DND-41 (cell line): ENCODE data around the gene USP34.

Experiments used
- ATAC-seq: fragments of 200-7000 bp; cut with Tn5 transposase; 3 replicates; pipeline ENCODE4 v1.9.1; 2021; ENCODE audit warnings: low read depth; ENCODE audit not compliant: insufficient read depth
- DNase-seq: peaks from one replicate; pipeline ENCODE4 v3.0.0-alpha.2; 2020
- H2AFZ ChIP-seq: 2 replicates; pipeline ENCODE4 v1.6.0; 2012; ENCODE audit warnings: low read depth, low read length
- H3K27ac ChIP-seq: 2 replicates; pipeline ENCODE4 v1.5.1; 2012; ENCODE audit warnings: low read length, inconsistent platforms
- H3K27me3 ChIP-seq: fragments of 200-600 bp; sonication (generic); 2 replicates; pipeline ENCODE4 v1.6.0; 2012; ENCODE audit warnings: low read length, mild to moderate bottlenecking, inconsistent platforms; ENCODE audit not compliant: insufficient read depth, poor library complexity
- H3K36me3 ChIP-seq: 2 replicates; pipeline ENCODE4 v1.5.1; 2012; ENCODE audit warnings: low read length, inconsistent platforms; ENCODE audit not compliant: insufficient read depth
- H3K4me1 ChIP-seq: 2 replicates; pipeline ENCODE4 v1.5.1; 2012; ENCODE audit warnings: mild to moderate bottlenecking, low read length; ENCODE audit not compliant: insufficient read depth
- H3K4me2 ChIP-seq: 2 replicates; pipeline ENCODE4 v1.6.0; 2012; ENCODE audit warnings: mild to moderate bottlenecking, moderate library complexity, low read length, inconsistent platforms; ENCODE audit not compliant: insufficient read depth
- H3K4me3 ChIP-seq, 2 experiments: fragments of 200-600 bp in 1 of 2; shearing (Covaris generic) in 1 of 2; 2 replicates each; pipeline ENCODE4 v1.5.1; 2012 to 2016; ENCODE audit warnings: inconsistent platforms in 2 of 2, low read length in 2 of 2, mild to moderate bottlenecking in 2 of 2, low read depth in 1 of 2, moderate library complexity in 1 of 2
- H3K79me2 ChIP-seq: 2 replicates; pipeline ENCODE4 v1.6.0; 2012; ENCODE audit warnings: low read length, inconsistent platforms; ENCODE audit not compliant: insufficient read depth
- H3K9ac ChIP-seq: 2 replicates; pipeline ENCODE4 v1.6.0; 2012; ENCODE audit warnings: low read depth, mild to moderate bottlenecking, inconsistent platforms, low read length, moderate library complexity
- H3K9me3 ChIP-seq: 2 replicates; pipeline ENCODE4 v1.5.1; 2012; ENCODE audit warnings: low read length, moderate library complexity, mild to moderate bottlenecking, inconsistent platforms; ENCODE audit not compliant: insufficient read depth, severe bottlenecking
- H4K20me1 ChIP-seq: 2 replicates; pipeline ENCODE4 v1.6.0; 2012; ENCODE audit warnings: low read length; ENCODE audit not compliant: insufficient read depth
- CTCF ChIP-seq: IDR thresholded peaks from 2 replicates; pipeline ENCODE4 v1.5.1; 2012; ENCODE audit warnings: borderline replicate concordance, low read length, moderate library complexity, mild to moderate bottlenecking; ENCODE audit not compliant: poor library complexity, severe bottlenecking; ENCODE audit errors: extremely low read depth
- EZH2 ChIP-seq: IDR thresholded peaks from 3 replicates; pipeline ENCODE4 v1.6.1; 2012; ENCODE audit warnings: borderline replicate concordance, low read depth, mild to moderate bottlenecking, moderate library complexity, low read length, inconsistent platforms; ENCODE audit not compliant: severe bottlenecking

USP34 gene

GRCh38 chr2:61184263-61184662 lies 286.6 kb downstream of the USP34 start:
- ATAC-seq: no peak
- H3K27ac ChIP-seq: no peak overlapping the region
- no peak overlapping the region for H3K9ac ChIP-seq
- H3K4me2 ChIP-seq: peak overlapping the region; percentile 16; the same call in 1 of the 2 replicates
- TF ChIP-seq EZH2 (no peak), CTCF (no peak)
- peaks cover 99% of the 10 kb centered on the region for H3K36me3 ChIP-seq
- no peaks in the 10 kb centered on the region for H3K27me3 ChIP-seq
- no peaks in the 10 kb centered on the region for H3K9me3 ChIP-seq
- H3K4me1 ChIP-seq: peaks cover 50% of the 10 kb centered on the region
- H3K4me3 ChIP-seq: no peak overlapping the region
- H2AFZ ChIP-seq: no peak overlapping the region
- peaks cover 37% of the 10 kb centered on the region for H4K20me1 ChIP-seq
- H3K79me2 ChIP-seq: peaks cover 48% of the 10 kb centered on the region
- DNase-seq: no peak

- no peak overlapping the region for H3K9ac ChIP-seq
- H3K27me3 ChIP-seq: no peaks in the 10 kb centered on the region
- H4K20me1 ChIP-seq: peaks cover 39% of the 10 kb centered on the region
- ATAC-seq: no peak
- no peak overlapping the region for H2AFZ ChIP-seq
- no peak for DNase-seq
- H3K27ac ChIP-seq: no peak overlapping the region
- peaks cover 55% of the 10 kb centered on the region for H3K4me1 ChIP-seq
- no peaks in the 10 kb centered on the region for H3K9me3 ChIP-seq
- peaks cover 99% of the 10 kb centered on the region for H3K36me3 ChIP-seq
- peaks cover 53% of the 10 kb centered on the region for H3K79me2 ChIP-seq
- TF ChIP-seq EZH2 (no peak), CTCF (no peak)
- H3K4me2 ChIP-seq: peak overlapping the region; percentile 16; the same call in 1 of the 2 replicates
- H3K4me3 ChIP-seq: no peak overlapping the region
Observed at GRCh38 chr2:61183795-61184194, 287.1 kb downstream of the USP34 start.

- Histone ChIP-seq H3K4me2 (peak overlapping the region; percentile 96), H3K9ac (peak overlapping the region; percentile 6; the same call in 1 of the 2 replicates), H3K9me3 (no peaks in the 10 kb centered on the region), H3K79me2 (peaks cover 68% of the 10 kb centered on the region), H3K4me3 (no peak overlapping the region), H3K27me3 (no peaks in the 10 kb centered on the region), H3K4me1 (peaks cover 64% of the 10 kb centered on the region), H2AFZ (no peak overlapping the region), H4K20me1 (peaks cover 39% of the 10 kb centered on the region), H3K27ac (no peak overlapping the region), H3K36me3 (peaks cover 83% of the 10 kb centered on the region)
- TF ChIP-seq CTCF (no peak), EZH2 (no peak)
- DNase-seq: no peak
- no peak for ATAC-seq
Observed at GRCh38 chr2:61182059-61182383, 288.9 kb downstream of the USP34 start.
